ENCODE data around the gene QSER1. TPM values are rescaled to one million over a fixed set of nuclear protein-coding genes. Genes with fewer than 3 reads are reported as not detected.

Gene QSER1
- total RNA-seq, 1 donor: 38.1 TPM

DNA sequence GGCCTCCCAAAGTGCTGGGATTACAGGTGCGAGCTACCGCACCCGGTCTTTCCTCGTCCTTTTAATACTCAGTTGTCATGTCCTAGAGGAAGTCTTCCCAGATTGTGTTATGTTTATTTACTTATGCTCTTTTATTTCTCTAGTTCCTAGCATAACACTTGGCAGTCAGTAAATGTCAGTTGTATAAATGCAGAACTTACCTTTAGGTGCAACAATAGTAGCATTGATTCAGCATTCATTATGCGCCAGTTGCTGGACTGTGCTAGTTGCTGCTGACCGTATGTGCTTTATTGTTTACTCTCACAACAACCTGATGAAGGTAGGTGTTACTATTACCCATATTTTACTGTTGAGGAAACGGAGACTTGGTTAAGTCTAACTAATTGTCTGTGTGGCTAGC is 20.8 kb downstream of the QSER1 start:
- no peak overlapping the region for H3K4me3 ChIP-seq (ENCODE audit: low read depth, low read length)
- no peak for DNase-seq (ENCODE audit: low read depth)
- TF ChIP-seq, protein P1, sequence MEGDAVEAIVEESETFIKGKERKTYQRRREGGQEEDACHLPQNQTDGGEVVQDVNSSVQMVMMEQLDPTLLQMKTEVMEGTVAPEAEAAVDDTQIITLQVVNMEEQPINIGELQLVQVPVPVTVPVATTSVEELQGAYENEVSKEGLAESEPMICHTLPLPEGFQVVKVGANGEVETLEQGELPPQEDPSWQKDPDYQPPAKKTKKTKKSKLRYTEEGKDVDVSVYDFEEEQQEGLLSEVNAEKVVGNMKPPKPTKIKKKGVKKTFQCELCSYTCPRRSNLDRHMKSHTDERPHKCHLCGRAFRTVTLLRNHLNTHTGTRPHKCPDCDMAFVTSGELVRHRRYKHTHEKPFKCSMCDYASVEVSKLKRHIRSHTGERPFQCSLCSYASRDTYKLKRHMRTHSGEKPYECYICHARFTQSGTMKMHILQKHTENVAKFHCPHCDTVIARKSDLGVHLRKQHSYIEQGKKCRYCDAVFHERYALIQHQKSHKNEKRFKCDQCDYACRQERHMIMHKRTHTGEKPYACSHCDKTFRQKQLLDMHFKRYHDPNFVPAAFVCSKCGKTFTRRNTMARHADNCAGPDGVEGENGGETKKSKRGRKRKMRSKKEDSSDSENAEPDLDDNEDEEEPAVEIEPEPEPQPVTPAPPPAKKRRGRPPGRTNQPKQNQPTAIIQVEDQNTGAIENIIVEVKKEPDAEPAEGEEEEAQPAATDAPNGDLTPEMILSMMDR (IDR thresholded peaks at IDR 0.05; ENCODE audit: insufficient read depth, low read length): no peak

DNA sequence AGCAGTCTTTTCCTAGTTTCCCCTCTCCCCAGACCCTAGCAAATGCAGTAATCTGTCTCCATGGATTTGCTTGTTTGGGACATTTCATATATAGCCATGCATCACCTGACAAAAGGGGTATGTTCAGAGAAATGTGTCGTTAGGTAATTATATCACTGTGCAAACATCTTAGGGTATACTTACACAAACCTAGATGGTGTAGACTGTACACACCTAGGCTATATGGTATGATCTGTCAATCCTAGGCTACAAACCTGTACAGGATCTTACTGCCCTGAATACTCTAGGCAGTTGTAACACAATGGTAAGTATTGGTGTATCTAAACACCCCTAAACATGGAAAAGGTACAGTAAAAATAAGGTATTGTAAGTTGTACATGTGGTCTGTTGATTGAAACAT is 23.8 kb downstream of the QSER1 start:
- H3K4me3 ChIP-seq (ENCODE audit: low read depth, low read length): no peak overlapping the region
- DNase-seq (ENCODE audit: low read depth): no peak
- TF ChIP-seq, protein P1 (IDR thresholded peaks at IDR 0.05; ENCODE audit: insufficient read depth, low read length): no peak

DNA sequence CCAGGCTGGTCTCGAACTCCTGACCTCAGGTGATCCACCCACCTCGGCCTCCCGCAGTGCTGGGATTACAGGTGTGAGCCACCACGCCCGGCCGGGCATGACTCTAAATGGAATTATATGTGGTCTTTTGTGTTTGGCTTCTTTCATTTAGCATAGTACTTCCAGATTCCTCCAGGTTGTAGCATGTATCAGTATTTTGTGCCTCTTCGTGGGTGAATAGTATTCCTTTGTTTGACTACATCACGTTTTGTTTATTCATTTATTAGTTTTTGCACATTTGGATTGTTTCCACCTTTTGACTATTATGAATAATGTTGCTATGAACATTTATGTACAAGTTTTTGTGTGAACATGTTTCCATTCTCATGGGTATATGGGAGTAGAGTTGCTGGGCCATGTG is 24.4 kb downstream of the QSER1 start:
- H3K4me3 ChIP-seq (ENCODE audit: low read depth, low read length): no peak overlapping the region
- TF ChIP-seq, protein P1 (IDR thresholded peaks at IDR 0.05; ENCODE audit: insufficient read depth, low read length): no peak
- DNase-seq (ENCODE audit: low read depth): no peak

- no peak overlapping the region for H3K4me3 ChIP-seq (ENCODE audit: low read depth, low read length)
- DNase-seq (ENCODE audit: low read depth): no peak
- TF ChIP-seq, protein P1 (IDR thresholded peaks at IDR 0.05; ENCODE audit: insufficient read depth, low read length): no peak
These were observed 25.8 kb downstream of the QSER1 start for GRCh38 chr11:32918427-32918826.

GRCh38 chr11:32919338-32919737 is 26.7 kb downstream of the QSER1 start:
- TF ChIP-seq, protein P1 (IDR thresholded peaks at IDR 0.05; ENCODE audit: insufficient read depth, low read length): no peak
- no peak overlapping the region for H3K4me3 ChIP-seq (ENCODE audit: low read depth, low read length)
- no peak for DNase-seq (ENCODE audit: low read depth)

DNA sequence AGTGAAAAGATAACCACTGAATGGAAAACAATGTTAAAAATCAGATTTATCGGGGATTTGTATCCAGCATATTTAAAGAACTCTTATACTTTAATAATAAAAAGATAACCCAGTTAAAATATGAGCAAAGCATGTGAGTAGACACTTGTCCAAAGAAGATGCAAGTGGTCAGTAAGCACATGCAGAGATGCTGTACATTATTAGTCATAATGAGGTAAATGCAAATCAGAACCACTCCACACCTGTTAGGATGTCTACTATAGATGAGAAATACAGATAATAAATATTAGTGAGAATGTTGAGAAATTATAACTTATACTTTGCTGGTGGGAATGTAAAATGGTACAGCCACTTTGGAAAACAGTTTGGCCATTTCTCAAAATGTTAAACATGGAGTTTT is 28.0 kb downstream of the QSER1 start:
- no peak overlapping the region for H3K4me3 ChIP-seq (ENCODE audit: low read depth, low read length)
- TF ChIP-seq, protein P1 (IDR thresholded peaks at IDR 0.05; ENCODE audit: insufficient read depth, low read length): no peak
- no peak for DNase-seq (ENCODE audit: low read depth)

- TF ChIP-seq, protein P1 (IDR thresholded peaks at IDR 0.05; ENCODE audit: insufficient read depth, low read length): no peak
- H3K4me3 ChIP-seq (ENCODE audit: low read depth, low read length): no peak overlapping the region
- DNase-seq (ENCODE audit: low read depth): no peak
These were observed 28.6 kb downstream of the QSER1 start for GRCh38 chr11:32921204-32921603.
